ENCODE measurements around the gene CTBP2. TPM values are rescaled to one million over a fixed set of nuclear protein-coding genes. Genes with fewer than 3 reads are reported as not detected.

The CTBP2 gene
- total RNA-seq, 1 experiment from 2014 or later, result 191 TPM

DNA sequence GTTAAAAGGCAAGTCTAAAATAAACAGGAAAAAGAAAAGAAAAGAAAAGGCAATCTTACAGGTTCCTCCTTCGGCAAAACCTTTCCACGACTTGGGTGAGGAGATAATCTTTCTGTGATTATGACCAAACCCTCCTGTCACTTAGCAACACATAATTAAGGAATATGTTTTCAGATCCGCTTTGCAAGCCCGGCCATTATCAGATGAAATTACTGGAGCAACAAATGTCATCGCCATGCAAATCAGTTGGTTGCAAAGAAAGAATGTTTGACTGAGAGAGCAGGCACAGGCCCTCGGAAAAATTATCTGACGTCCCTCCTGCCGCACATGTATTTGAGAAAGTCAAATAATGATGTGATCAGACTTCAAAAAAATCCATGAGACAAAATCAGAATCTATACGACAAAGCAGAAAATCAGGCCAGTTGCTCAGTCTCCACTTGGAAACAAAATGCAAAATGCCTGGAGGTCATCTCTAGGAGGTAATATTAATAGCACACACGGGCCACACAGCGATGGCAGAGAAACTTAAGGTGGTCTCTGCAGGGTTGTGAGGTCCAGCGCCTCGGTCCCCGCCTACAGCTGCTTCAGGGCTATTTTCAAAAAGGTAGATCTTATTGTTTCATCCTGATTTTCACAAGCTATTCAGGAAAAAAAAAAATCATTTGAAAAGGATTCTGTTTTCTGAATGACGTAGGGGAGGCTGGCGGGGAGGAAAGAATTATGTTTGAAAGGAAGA is 135.7 kb downstream of the CTBP2 start:
- peaks cover 44% of the 10 kb centered on the region for H3K4me1 Mint-ChIP-seq
- H3K36me3 Mint-ChIP-seq, result peaks cover 58% of the 10 kb centered on the region
- DNase-seq (ENCODE audit: low spot score) (no peak), ATAC-seq (no peak)
- H3K4me3 Mint-ChIP-seq, result no peak overlapping the region
- TF ChIP-seq, protein P1, sequence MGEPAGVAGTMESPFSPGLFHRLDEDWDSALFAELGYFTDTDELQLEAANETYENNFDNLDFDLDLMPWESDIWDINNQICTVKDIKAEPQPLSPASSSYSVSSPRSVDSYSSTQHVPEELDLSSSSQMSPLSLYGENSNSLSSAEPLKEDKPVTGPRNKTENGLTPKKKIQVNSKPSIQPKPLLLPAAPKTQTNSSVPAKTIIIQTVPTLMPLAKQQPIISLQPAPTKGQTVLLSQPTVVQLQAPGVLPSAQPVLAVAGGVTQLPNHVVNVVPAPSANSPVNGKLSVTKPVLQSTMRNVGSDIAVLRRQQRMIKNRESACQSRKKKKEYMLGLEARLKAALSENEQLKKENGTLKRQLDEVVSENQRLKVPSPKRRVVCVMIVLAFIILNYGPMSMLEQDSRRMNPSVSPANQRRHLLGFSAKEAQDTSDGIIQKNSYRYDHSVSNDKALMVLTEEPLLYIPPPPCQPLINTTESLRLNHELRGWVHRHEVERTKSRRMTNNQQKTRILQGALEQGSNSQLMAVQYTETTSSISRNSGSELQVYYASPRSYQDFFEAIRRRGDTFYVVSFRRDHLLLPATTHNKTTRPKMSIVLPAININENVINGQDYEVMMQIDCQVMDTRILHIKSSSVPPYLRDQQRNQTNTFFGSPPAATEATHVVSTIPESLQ (CRISPR knock-in tag; IDR thresholded peaks at IDR 0.05), result no peak
- TF ChIP-seq PREB (CRISPR knock-in tag; IDR thresholded peaks at IDR 0.05; ENCODE audit: borderline replicate concordance) (no peak), OVOL2 (CRISPR knock-in tag; IDR thresholded peaks at IDR 0.05; ENCODE audit: borderline replicate concordance) (no peak), ZNF512 (CRISPR knock-in tag; IDR thresholded peaks at IDR 0.05; ENCODE audit: borderline replicate concordance) (no peak), NFE2L1 (CRISPR knock-in tag; IDR thresholded peaks at IDR 0.05) (no peak), ARID4B (CRISPR knock-in tag; IDR thresholded peaks at IDR 0.05; ENCODE audit: borderline replicate concordance) (no peak), SOX15 (CRISPR knock-in tag; IDR thresholded peaks at IDR 0.05) (no peak), ZNF425 (CRISPR knock-in tag; conservative IDR thresholded peaks at IDR 0.05) (no peak), GABPB1 (CRISPR knock-in tag; IDR thresholded peaks at IDR 0.05) (no peak), EMX1 (CRISPR knock-in tag; IDR thresholded peaks at IDR 0.05) (no peak), ESRRA (CRISPR knock-in tag; IDR thresholded peaks at IDR 0.05; ENCODE audit: borderline replicate concordance) (no peak)
- TF ChIP-seq, protein P2, sequence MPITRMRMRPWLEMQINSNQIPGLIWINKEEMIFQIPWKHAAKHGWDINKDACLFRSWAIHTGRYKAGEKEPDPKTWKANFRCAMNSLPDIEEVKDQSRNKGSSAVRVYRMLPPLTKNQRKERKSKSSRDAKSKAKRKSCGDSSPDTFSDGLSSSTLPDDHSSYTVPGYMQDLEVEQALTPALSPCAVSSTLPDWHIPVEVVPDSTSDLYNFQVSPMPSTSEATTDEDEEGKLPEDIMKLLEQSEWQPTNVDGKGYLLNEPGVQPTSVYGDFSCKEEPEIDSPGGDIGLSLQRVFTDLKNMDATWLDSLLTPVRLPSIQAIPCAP (CRISPR knock-in tag; IDR thresholded peaks at IDR 0.05), result no peak
- H3K9me3 Mint-ChIP-seq, result peaks cover 19% of the 10 kb centered on the region
- H3K27ac Mint-ChIP-seq, result peak overlapping the region; percentile 57
- no peaks in the 10 kb centered on the region for H3K27me3 Mint-ChIP-seq (ENCODE audit: low read depth)
- ChIA-PET POLR2A (no interaction called here), CTCF (no interaction called here)

Measured in WTC11 (cell line).